NT2/D1 (cell line): Measurements from ENCODE around the gene CNDP1.

Source experiments
- DNase-seq: peaks from one replicate; pipeline ENCODE4 v3.0.0-alpha.2; 2011; ENCODE audit warnings: low read depth, low spot score
- H3K27me3 ChIP-seq: 2 replicates; pipeline ENCODE4 v1.6.0; 2011; ENCODE audit warnings: mild to moderate bottlenecking; ENCODE audit not compliant: insufficient read length, insufficient read depth
- H3K36me3 ChIP-seq: 2 replicates; pipeline ENCODE4 v1.6.1; 2011; ENCODE audit warnings: mild to moderate bottlenecking, low read length, mixed read lengths; ENCODE audit not compliant: insufficient read depth, insufficient read length
- H3K4me1 ChIP-seq: 2 replicates; pipeline ENCODE4 v1.5.1; 2011; ENCODE audit not compliant: insufficient read depth, insufficient read length
- H3K4me3 ChIP-seq: 2 replicates; pipeline ENCODE4 v1.5.1; 2011; ENCODE audit warnings: low read depth; ENCODE audit not compliant: insufficient read length
- H3K9ac ChIP-seq: 2 replicates; pipeline ENCODE4 v1.6.0; 2011; ENCODE audit warnings: low read depth; ENCODE audit not compliant: insufficient read length
- H3K9me3 ChIP-seq: 2 replicates; pipeline ENCODE4 v1.5.1; 2011; ENCODE audit warnings: mild to moderate bottlenecking, low read length; ENCODE audit not compliant: insufficient read depth
- SUZ12 ChIP-seq: IDR thresholded peaks from 2 replicates; pipeline ENCODE4 v1.6.1; 2011; ENCODE audit not compliant: insufficient read length, insufficient read depth; ENCODE audit errors: extremely low read depth
- YY1 ChIP-seq: IDR thresholded peaks from 2 replicates; pipeline ENCODE4 v1.6.1; 2011; ENCODE audit not compliant: insufficient read length, insufficient read depth
- ZNF274 ChIP-seq: IDR thresholded peaks from 2 replicates; pipeline ENCODE4 v1.6.1; 2011; ENCODE audit warnings: mild to moderate bottlenecking, low read depth, low read length

CNDP1 gene

DNA sequence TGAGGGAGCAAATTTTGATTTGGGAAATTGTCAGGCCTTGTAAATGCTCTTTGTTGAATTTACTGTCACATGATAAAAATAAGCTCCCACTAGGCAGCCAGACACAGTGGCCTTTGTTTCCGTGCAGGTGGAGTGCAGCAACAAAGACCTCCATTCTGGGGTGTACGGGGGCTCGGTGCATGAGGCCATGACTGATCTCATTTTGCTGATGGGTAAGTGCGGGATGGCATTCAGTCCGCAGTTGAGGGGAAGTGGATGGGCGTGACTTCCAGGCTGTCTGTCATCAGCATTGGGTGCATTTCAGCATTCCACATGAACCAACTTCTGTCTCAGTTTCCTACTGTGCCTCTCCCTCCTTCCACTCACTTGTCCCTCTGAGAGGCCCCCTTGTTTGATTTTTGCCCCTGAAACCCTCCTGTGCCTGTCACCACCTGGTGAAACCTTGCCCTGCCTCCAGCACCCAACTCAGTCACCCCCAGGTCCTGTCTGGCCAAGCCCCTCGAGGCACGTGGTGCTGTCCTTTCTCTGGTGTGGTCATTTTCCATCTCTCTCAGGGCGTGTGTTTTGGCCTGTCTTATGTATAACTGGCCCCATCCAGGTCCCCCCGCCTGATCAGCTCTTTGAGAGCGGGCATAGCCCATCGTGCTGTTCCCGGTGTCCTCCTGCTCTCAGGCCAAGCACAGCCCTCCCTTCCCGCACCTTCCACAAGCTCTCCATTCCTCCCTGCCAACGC lies 21.8 kb upstream of the CNDP1 start:
- no peak for TF ChIP-seq ZNF274
- TF ChIP-seq YY1, result no peak
- no peak for TF ChIP-seq SUZ12
- DNase-seq, result no peak
- Histone ChIP-seq H3K36me3 (peaks cover 91% of the 10 kb centered on the region), H3K4me3 (no peak overlapping the region), H3K27me3 (no peaks in the 10 kb centered on the region), H3K4me1 (peaks cover 2% of the 10 kb centered on the region), H3K9ac (no peak overlapping the region), H3K9me3 (no peaks in the 10 kb centered on the region)

DNA sequence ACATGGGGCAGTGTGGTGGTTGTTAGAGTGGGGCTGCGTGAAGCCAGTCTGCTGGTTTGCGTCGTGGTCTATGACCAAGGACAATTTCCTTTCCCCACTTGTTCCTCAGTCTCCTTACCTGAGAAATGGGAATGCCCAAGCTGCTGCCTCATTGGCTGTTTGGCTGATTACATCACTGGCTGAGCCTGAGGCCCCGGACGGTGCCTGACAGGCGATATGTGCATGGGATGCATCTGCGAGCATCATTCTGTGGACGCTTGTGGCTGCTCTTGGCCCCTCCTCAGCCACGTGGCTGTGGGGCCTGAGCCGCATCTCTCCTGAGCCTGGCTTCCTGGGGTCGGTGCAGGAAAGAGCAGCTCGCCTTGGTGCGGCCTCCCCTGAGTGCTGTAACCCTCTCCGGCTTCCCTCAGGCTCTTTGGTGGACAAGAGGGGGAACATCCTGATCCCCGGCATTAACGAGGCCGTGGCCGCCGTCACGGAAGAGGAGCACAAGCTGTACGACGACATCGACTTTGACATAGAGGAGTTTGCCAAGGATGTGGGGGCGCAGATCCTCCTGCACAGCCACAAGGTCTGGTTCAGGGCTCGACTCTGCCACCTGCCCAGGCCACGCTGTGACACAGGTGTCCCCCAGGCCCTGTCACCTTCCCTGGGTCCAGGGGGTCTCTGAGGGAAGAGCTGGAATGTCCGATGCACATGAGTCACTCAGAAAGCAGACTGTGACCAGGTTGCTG lies 21.0 kb upstream of the CNDP1 start:
- no peak for DNase-seq
- TF ChIP-seq SUZ12, result no peak
- no peak for TF ChIP-seq YY1
- no peak for TF ChIP-seq ZNF274
- H3K4me3 ChIP-seq, result no peak overlapping the region
- no peak overlapping the region for H3K9ac ChIP-seq
- H3K27me3 ChIP-seq, result no peaks in the 10 kb centered on the region
- H3K9me3 ChIP-seq, result no peaks in the 10 kb centered on the region
- H3K36me3 ChIP-seq, result peaks cover 91% of the 10 kb centered on the region
- peaks cover 2% of the 10 kb centered on the region for H3K4me1 ChIP-seq

DNA sequence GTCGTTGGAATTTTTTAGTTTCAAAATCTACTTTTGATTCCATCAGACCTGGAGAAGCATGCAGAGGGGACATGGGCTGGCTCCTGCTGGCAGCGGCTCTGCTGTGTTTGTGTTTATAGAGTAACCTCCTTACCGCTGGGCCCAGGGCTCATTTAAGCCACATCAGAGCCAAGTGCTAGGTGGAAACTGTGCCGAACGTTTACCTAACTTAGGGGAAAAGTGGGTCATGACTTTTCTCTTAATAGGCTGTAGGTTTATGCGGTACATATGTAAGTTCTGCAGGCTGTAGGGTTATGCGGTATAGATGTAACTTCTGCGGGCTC lies 20.5 kb upstream of the CNDP1 start:
- peaks cover 93% of the 10 kb centered on the region for H3K36me3 ChIP-seq
- TF ChIP-seq ZNF274 (no peak), YY1 (no peak), SUZ12 (no peak)

DNA sequence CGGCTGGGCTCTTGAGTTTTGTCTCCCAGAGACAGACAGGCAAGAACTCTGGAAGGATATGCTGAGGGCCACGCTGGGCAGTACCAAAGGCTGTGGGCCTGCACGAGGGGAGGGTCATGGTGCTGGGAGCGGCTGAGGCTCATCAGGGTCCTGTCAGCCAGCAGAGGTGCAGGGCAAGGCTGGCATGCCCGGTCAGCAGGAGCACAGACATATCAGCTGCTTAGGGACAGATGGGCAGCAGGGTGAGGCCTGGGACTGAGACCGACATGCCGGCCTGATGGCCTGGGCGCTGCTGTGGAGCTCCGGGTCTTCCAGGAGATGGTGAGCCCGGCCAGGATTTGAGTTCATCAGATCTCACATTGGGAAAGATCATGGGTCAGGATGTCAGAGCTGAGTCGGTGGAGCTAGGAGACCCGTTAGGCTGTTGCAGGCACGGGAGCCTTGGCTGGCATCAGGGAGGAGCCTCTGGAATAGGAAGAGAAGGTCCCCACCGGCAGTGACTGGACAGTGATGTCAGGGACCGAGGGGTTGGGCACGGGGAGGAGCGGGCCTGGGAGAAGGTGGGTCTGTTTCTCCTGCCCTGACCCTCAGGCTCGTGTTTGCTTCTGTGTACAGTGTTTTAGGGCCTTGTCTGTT lies 19.3 kb upstream of the CNDP1 start:
- H3K9me3 ChIP-seq, result no peaks in the 10 kb centered on the region
- TF ChIP-seq SUZ12 (no peak), YY1 (no peak), ZNF274 (no peak)
- peaks cover 2% of the 10 kb centered on the region for H3K4me1 ChIP-seq
- DNase-seq, result no peak
- no peak overlapping the region for H3K4me3 ChIP-seq
- H3K27me3 ChIP-seq, result no peaks in the 10 kb centered on the region
- peaks cover 93% of the 10 kb centered on the region for H3K36me3 ChIP-seq
- no peak overlapping the region for H3K9ac ChIP-seq

More for the DNA sequence above, 20.5 kb upstream of the CNDP1 start:
- H3K9me3 ChIP-seq, result no peaks in the 10 kb centered on the region
- H3K4me1 ChIP-seq, result peaks cover 2% of the 10 kb centered on the region
- no peak overlapping the region for H3K9ac ChIP-seq
- no peak for DNase-seq
- no peaks in the 10 kb centered on the region for H3K27me3 ChIP-seq
- H3K4me3 ChIP-seq, result no peak overlapping the region

DNA sequence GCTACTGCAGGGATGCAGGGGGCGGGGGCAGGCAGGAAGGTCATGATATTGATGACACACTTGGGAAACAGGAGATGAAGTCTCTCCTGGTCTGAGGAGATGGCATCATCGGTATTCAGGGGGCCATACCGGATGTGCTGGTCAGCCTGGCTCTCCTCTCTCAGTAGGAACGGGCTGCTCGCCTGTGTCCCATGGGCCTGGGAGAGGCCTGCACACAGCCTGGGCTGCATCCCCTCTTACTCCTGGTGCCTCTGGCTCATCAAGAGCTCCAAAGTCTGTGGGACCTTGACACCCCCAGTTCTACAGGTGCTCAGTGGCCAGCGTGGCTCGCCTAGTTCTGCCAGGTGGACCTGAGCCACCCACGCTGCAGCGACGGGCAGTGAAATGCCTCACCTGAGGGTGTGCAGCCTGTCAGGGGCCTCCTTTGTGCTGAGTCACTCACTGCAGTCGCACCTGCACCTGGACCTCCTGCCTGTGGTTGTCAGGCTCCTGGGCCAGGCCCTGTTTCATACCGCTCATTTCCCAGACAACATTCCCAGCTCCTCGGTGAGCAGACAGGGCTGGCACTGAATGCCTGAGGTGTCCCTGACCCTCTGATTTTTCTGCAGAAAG lies 18.6 kb upstream of the CNDP1 start:
- no peaks in the 10 kb centered on the region for H3K27me3 ChIP-seq
- H3K4me1 ChIP-seq, result peaks cover 2% of the 10 kb centered on the region
- no peaks in the 10 kb centered on the region for H3K9me3 ChIP-seq
- TF ChIP-seq SUZ12 (no peak), ZNF274 (no peak), YY1 (no peak)
- H3K36me3 ChIP-seq, result peaks cover 93% of the 10 kb centered on the region
- no peak overlapping the region for H3K9ac ChIP-seq
- no peak overlapping the region for H3K4me3 ChIP-seq
- no peak for DNase-seq

DNA sequence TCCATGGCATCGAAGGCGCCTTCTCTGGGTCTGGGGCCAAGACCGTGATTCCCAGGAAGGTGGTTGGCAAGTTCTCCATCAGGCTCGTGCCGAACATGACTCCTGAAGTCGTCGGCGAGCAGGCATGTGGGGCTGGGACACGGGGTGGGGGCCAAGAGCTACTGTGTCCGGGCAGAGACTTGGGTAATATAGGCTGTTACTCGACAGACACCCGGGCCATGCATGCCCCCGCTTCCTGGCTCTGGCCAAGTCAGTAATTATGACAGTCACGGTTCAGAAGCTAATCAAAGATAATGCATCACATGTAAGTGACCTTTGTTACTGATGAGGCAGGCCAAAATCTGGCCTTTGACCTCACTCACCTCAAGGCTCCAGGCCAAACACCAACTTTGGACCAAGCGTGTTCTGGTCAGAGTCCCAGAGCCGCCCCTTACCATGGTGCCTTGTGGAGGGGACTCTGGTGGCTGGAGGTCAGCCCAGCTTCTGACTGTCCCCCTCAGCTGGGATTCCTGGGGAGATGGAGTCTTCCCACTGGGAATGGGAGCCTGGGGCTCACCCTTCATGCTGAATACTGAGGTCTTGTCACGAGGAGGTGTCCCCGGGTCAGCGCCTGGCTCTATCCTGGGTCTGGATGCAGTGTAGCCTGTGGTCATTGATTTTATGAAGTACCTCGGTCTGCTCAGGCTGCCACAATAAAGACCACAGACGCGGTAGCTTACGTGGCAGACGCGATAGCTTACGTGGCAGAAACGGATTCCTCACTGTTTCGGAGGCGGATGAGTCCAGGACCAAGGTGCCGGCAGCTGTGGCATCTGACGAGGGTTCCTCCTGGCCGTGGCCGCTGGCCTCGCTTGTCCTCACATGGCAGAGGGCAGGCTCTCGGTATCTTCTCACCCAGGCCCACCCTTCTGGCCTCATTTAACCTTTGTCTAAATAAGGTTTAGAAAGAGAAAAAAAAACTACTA lies 17.7 kb upstream of the CNDP1 start:
- no peaks in the 10 kb centered on the region for H3K27me3 ChIP-seq
- DNase-seq, result no peak
- H3K4me3 ChIP-seq, result no peak overlapping the region
- H3K9ac ChIP-seq, result no peak overlapping the region
- H3K36me3 ChIP-seq, result peaks cover 96% of the 10 kb centered on the region
- TF ChIP-seq YY1 (no peak), SUZ12 (no peak), ZNF274 (no peak)
- H3K4me1 ChIP-seq, result peaks cover 2% of the 10 kb centered on the region
- no peaks in the 10 kb centered on the region for H3K9me3 ChIP-seq
